Fibroblast of skin of abdomen (primary cell): ENCODE measurements around the gene QRFP.
A peak's percentile ranks its signal among the peaks of the same experiment; 100 is the strongest.

Source experiments
- DNase-seq: peaks from one replicate; pipeline ENCODE4 v3.0.0-alpha.2; 2013

Gene QRFP

GRCh38 chr9:130847306-130848217, 49.0 kb downstream of the QRFP start:
- peak; percentile 100 for DNase-seq

- peak; percentile 76 for DNase-seq
Measured at GRCh38 chr9:130846487-130847305, 49.9 kb downstream of the QRFP start.

- DNase-seq: peak; percentile 85
Measured at GRCh38 chr9:130845901-130846481, 50.6 kb downstream of the QRFP start.

GRCh38 chr9:130845254-130845653, 51.4 kb downstream of the QRFP start:
- no peak for DNase-seq

- no peak for DNase-seq
Measured at GRCh38 chr9:130844044-130844451, 52.6 kb downstream of the QRFP start.

- no peak for DNase-seq
Measured at GRCh38 chr9:130843049-130843908, 53.3 kb downstream of the QRFP start.
